ENCODE measurements around the gene TMEM209.

Gene TMEM209

DNA sequence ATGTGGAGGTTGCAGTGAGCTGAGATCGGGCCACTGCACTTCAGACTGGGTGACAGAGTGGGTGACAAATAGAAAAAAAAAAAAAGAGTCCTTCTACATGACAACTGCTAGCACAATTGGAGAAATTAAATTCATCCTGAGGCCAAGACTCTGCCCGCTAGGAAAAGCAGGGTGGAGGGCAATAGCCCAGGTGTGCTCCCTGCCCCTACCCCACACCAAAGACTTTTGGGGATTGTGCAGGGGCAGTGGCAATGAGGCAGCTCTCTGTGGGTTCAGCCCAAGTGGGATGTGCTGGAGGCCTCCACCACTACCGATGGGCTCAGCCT is 61.3 kb downstream of the TMEM209 start:
- no peak for DNase-seq (ENCODE audit: low read depth, low spot score)

DNA sequence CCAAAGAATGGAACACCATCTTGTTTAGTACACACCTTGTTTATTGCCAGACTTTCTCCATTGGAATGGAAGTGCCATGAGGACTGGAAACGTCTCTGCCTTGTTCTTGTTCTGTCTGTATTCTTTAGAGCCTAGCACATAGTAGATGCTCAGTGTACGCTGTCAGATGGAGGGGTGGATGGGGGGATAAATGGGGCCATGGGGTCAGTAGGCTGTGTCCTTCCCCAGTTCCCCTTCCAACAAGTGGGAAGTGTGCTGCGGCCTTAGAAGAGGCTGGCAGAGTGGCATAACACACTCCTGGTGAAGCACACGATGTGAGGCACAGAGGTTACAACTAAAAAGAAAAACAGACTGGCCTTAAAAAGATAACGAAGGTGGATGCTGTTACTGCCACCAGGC is 61.9 kb downstream of the TMEM209 start:
- no peak for DNase-seq (ENCODE audit: low read depth, low spot score)

DNA sequence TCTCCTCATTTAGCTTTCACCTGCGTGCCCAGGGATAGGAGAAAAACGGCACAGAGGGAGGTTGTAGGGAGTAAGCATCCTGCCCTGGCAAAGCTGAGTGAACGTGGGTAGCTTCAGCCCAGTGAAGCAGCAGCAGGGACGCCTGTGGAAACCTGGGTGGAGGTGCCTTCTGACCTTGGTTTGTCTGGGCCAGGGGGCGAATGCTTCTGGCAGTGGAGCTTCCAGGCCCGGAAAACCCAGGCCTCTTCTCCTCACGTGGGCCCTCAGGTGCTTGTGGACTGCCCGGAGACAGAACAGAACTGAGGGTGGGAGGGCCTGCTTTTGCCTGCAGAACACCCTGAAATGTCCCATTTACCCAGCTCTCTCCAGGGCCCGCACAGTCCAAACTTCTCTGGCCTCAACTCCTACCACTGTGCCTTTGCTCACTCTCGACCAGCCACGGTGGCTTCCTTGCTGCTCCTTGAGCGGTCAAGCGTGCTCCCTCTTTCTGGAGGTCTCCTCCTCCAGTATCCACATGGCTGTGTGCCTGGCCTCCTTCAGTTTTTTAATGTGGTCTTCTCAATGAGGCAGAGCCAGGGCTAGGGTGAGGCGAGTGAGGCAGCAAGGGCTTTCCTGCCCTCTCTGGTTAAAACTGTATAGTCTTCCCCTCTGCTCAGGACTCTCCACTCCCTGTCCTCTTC is 62.4 kb downstream of the TMEM209 start:
- DNase-seq (ENCODE audit: low read depth, low spot score): no peak

DNA sequence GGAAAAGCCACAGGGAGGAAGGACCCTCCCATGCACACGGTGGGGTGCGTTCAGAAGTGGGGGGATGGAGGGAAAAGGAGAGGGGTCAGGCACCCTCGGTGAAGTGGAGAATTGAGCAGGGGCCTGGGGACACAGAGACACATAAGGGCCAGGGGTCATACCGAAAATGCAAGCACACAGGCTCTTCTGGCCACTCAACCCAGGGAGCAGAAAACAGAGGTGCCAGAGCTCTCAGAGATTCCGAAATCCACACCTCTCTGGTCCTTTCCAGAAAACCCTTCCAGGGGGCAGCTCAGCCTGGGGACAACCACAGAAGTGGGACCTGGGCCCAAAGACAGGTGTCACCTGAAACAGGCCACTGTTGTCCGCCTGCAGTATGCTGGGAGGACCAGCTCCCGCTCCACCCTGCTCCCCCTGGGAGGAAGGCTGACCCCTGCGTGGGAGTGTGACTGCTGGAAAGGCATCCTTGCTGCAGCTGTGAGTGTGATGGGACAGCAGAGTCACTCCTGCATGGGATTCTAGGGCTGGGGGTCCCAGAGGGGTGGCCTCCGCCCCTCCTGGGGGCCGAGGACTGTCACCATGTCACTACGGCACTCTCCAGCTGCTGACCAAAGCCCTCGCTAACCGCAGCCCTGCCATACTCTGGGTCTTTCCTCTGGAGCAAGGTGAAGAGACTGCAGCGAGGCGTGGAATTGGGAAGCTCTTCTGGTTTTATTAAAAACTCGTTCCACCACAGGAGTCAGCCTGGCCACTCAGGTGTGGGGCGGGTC is 63.1 kb downstream of the TMEM209 start:
- no peak for DNase-seq (ENCODE audit: low read depth, low spot score)

DNA sequence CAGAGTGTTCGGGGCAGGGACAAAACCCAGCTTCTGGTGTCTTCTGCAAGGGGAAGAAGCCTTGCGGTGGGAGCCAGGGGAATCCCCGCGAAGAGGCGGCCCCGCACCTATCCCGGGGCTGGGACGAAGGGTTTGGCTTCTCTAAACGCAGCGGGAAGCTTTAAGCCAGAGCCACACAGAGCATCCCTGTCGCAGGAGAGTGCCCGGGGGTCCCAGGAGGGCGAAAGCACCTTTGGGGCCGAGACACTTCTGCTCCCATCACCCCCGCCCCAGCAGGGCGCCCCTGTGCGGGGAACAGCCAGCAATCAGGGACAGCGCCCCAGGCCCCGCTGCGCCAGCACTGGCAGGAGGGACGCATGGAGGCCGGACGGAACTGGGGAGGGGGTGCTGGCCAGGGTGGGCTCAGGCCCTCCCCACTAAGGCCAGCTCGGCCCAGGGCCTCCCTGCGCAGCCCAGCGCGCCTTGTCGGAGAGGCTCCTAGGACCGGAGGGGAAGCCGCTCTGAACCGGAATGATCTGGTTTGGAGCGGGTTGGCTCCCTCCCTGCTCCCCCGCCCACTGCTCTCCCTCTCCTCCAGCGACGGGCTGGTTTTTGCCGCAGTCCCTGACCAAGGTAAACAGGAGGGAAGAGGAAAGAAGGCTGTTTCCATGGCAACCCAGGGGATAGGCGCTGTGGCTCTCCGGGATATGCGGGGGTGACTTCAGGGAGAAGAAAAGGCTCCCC is 63.9 kb downstream of the TMEM209 start:
- DNase-seq (ENCODE audit: low read depth, low spot score): no peak

DNA sequence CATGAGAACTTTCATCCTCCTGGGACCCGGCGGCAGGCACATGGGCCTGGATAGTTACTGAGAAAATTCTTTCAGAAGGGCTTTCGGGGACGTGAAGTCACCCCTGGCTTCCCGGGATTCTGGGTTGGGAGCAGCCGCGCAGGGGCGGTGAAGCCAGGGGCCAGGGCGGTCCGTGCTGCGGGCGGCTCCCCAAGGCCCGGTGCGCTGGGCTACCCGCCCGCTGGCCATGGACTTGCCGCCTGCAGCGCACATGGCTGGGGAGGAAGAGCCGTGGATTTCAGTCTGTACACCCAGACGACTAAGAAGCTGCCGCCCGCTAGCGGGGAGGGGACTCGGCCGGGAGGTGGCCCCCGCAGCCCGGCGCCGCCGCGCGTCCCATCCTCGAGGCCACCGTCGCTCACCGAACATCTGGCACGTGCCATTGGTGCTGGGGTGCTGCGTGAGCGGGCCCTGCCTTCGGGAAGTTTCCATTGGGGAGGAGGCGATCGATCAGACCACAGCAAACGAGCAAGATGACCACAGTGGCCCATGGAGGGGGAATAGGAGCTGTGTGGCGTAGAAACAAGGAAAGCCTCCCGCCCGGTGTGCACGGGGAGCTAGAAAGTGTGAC is 64.5 kb downstream of the TMEM209 start:
- no peak for DNase-seq (ENCODE audit: low read depth, low spot score)

DNA sequence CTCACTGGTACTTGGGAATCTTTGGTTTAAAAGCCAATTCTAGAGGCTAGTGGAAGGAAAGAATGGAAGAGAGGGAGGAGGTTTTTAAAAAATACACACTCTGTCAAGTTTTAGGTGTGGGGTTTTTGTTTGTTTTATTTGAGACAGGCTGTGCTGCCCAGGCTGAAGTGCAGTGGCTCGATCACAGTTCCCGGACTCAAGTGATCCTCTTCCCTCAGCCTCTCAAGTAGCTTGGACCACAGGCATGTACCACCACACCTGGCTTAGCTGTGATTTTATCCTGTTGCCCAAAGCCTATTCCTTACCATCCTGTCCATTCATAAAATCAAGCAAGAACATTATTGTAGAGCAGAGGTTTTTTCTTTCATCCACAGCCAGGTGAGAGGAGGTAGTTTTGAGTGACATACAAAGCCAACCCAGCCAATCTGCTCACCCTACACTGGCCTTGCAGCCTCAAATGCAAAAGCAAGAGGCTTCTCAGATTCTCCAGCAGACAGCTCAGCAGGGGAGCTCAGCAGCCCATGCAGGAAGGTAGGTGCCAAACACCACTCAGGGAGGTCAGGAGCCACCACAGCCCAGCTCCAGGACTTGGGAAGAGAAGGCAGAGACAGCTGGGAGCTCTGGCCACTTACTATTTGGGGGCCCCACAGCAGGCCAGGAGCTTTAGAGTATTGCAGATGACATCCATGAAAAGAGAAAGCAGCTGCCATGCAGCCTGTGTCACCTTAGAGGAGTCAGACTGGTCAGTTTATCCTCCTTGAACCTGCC is 65.8 kb downstream of the TMEM209 start:
- DNase-seq (ENCODE audit: low read depth, low spot score): no peak

DNA sequence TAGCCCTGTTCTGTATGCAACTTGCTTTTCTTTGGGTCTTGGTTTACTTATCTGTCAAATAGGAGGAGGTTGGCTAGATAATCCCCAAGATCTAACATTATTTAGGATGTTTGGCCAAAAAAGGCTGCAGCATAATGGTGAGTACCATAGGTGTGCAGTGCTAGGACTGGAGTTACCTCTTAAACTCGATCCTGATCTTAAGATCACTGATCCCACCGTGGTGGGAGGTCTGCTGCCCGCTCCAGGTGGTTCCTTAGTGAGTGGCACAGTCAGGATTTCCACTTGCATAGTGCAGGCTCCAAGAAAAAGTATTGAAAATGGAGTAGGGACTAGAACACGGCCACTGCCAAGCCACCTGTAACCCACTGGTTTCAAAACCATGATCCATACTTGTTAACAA is 68.0 kb downstream of the TMEM209 start:
- no peak for DNase-seq (ENCODE audit: low read depth, low spot score)

DNA sequence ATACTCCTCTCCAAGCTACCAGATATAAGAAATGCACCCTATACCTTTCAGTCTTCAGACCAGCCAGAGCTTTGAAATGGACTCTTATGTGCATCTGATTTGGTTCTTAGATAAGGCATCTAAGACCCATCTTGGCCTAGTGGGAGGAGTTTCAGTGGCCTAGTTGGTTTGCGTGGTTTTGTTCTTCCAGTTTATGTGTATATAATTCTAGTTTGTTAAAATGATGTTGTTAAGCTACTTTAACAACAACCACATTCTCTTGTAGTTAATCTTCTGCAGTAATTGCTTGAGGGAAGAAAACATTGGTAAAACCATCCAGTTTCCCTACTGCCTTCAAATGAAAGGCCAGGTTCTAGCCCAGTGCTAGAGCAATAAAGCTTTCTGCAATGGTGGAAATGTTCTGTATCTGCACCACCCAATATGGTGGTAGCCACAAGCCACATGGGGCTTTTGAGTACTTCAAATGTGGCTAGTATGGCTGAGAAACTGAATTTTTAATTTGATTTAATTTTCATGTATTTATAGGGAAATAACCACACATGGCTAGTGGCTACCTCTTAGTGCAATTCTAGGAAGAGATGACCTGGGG is 68.5 kb downstream of the TMEM209 start:
- DNase-seq (ENCODE audit: low read depth, low spot score): no peak

DNA sequence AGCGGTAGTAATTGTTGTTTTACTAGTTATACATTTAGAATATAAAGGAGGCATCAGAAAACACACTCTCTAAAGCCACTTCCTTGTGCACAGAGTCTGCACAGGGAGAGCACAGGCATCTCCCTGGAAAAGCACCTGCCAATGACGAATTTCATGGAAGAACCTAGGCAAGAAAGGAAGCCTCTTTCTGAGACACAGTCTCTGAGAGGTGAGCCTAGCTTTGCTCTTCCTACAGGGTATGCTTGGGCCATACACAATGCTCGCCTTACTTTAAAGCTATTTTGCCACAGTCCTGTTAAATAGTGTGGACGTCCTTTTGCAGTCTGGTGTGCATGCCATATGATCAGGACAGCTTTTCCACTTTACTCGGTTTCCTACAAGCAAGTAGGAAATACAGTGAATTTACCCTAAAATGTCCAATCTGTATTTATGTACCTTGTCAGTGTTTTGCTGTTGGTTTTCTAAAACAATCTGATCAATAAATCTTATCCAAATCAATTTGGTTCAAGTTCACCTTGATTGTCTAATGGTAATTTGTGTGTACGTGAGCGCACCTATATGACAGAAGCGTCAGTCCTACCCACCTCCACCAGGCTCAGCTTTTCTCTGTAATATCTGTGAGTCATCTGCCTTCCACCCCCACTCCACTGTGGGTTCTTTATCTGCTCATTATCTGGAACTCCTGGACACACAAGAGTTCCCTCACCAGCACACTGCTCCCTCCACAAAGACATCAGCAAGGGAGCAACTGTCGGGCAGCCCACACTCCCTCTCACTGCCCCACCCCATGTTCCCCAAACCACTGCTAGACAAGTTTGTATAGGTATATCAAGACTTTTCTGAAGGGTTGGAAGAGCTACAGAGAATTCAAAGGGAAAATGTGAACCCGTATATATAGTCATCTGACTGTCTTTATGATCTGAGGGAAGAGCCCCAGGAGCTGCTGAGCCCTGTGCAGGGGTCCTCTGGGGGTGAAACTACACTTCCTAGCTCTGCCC is 69.7 kb downstream of the TMEM209 start:
- no peak for DNase-seq (ENCODE audit: low read depth, low spot score)

DNA sequence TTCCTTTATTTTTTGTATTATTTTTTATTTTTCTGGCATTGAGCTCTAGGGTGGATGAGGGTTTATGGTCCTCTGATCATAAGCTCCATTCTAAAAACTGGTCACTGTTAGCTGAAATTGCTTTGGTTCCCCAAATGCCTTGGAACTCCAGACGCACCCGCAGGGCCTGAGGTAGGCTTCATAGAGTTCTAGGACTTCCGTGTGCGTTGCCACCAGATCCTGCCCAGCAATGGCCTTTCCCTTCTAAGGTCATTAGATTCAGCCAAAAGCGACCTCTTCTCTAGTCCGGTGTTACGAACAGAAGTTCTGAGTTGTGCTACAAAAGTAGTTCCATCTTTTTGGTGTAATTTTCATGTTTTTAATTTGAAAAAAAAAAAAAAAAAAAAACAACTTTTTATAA is 70.5 kb downstream of the TMEM209 start:
- no peak for DNase-seq (ENCODE audit: low read depth, low spot score)

DNA sequence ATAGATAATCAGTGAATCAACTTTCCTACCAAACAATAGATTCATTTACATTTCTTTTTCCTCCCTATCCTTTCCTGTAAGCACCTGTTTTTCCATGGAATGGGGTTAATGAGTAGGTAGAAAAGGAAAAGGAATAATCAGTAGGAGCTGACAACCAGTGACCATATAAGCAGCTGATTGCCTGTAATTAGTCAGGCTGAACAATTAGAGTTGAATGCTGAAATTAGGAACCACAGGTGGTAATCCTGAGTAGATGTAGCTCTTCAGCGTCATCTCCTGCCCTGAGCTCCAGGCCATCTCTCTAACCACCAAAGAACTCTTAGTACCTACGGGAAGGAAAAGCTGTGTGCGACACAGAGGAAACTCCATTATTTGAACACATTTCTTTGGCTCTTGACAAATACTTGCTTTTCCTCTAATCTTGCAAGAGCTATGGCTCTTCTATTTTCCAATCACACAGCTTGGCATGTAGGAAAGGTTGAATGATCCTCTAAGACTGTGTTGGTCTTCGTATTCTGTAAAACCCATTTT is 71.0 kb downstream of the TMEM209 start:
- DNase-seq (ENCODE audit: low read depth, low spot score): no peak

DNA sequence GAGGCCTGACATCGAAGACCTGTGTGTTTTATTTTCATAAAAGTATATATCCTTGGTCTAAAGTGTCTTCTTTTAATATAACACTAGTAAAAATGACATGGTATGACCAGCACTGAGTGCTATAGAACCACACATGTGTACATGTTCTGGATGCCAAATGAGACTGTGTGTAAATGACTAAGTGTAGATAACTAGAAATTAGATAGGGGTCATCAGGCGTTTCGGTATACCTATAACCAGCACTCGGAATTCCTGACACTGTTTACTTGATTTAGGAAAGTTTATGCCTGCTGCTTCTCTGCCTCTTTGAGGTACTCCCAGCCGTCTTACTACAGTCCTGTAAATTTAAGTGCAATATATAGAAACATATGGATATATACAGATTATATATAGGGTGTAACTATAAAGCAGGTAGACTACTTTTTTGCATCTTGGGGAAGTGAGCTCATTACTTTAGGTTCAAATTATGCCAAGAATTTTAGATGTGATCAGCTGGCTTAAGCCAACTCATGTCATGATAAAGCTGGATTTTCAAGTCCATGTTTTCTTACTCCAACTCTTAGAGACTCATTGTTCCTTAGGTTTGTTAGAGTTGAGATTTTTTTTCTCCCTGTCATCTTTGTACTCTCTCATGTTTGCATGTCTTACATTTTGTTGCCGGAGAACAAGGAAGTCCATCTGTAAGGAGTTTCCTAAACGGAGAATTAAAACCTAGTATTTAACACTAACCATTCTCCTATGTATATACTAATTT is 72.0 kb downstream of the TMEM209 start:
- no peak for DNase-seq (ENCODE audit: low read depth, low spot score)

DNA sequence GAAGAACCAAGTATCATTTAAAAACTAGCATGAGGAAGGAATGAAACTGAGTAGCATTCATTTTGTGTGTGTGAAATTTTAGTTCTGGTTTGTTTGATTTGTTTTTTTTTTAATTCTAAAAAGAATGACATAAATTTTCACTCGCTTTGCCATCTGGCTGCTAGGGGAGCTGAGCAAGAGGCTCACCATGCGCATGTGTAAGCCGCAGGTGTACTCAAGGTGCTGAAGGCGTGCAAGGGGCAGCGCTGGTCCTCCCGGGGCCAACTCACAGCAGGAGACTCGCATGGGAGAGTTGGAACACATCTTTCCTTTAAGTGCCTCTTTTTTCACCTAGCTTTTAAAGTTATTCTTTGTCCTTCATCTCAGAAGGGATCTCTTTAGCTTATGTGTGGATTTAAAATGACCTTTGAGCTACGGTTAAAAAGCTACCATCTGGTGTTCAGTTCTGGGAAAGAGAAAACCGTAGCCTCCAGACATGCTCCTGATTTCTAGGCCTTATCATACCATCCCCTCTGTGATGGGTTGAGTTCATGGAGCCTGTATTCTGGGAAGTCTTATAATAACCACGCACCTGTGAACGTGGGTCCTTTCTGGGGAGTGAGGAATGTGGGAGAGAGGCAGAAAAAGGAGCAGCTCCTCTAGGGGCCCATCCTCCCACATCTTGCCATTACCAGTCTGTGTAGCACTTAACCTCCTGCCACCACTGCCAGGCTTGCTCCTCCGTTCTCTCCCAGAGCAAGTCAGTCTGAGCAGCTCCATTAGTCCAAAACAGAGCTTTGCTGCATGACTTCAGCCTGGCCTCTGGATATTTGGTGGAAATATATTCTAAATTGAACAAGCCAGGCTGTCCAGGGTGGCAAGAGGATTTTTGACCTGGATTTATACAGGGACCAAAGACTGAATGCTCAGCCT is 73.0 kb downstream of the TMEM209 start:
- no peak for DNase-seq (ENCODE audit: low read depth, low spot score)

DNA sequence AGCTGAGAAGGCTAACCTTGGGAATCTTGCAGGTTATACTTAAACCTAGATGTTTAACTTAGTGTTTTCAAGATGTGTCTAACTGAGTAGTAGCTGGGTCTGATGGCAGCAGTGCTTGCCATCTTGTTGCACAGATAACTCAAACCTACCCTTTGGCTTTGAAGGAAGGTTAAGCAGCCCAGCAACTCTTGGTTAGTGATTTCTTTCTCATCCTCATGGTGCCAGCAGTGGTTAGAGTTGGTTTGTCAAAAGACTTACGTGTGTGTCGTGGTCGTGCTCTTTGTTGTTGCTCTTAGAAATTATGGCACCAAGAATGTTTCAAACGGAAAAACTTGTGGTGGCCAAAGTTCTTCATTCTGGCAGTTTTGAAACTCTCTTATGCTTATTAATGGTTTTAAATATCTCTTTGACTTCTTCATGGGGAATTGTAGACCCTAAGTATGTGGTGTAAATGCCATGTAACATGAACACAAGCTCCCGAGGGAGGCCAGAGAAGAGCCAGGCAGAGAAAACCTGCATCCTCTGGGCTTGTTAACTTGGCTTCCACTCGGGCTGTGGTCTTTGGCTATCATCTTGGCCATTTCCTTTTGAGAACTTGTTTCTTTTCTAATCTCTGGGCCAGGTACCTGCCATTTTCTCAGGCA is 73.9 kb downstream of the TMEM209 start:
- DNase-seq (ENCODE audit: low read depth, low spot score): no peak

DNA sequence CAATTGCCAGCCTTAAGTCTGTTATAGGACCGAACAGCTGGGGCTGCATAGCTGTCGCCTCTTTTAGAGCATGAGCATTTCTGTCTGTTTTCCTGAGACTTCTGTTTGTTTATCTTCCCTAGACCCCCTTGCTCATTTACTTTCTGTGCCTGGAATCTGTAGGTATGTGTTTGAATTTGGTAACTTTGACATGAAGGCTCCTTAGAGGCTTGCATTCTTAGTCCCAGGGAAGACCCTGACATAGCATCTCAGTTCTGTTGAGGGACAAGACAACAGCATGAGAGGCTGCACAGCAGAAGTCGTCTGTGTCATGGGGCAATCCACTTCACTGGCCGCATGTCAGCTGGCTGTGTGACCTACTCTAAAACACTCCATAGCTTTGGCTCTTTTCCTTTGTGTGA is 76.2 kb downstream of the TMEM209 start:
- DNase-seq (ENCODE audit: low read depth, low spot score): no peak

DNA sequence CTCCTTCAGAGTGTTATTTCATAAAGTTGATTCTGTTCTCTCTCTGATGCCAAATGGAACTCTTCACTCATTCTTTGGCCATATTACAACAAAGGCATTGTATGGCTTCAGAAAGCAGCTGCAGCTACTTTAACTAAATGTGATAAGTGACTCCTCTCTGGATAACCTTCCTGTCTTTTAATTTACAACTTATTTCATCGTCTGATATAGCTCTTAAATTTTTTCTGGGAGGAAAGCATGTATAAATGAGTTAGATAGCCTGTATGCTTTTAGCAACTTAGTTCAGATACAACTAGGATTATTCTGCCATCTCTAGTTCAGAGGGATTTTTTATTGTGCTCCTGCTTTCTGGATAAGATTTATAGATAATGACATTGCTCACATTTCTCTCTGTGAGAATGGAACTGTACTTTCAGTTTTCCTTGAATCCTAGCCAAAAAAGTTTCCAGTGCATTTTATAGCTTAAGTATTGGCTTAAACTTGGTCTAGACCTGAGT is 77.3 kb downstream of the TMEM209 start:
- no peak for DNase-seq (ENCODE audit: low read depth, low spot score)

Data from brain pericyte (primary cell).